Measurements from ENCODE around the gene RPL3. TPM values are rescaled to one million over a fixed set of nuclear protein-coding genes. Genes with fewer than 3 reads are reported as not detected.

RPL3 gene
- total and polyA plus RNA-seq, 3 experiments from 2014 or later: 2,574 to 3,654 (median 2,607) TPM

DNA sequence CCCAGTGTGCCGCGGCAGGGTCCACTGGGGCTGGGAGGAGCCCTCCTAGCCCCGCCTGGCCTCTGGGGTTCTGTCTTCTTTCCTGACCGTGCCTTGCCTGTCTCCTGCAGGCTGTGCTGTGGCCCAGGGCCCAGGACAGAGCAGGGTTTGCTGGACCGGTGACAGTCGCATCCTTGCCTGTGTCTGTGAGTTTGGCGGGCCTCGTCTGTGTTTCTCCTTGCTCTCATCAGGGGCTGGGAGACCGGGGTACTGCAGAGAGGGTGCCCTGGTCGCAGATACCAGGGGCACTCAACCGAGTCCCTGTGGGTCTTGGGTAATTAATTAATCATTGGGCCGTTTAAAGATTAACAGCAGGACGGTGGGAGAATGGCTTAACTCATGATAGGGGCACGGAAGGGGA, 29.9 kb downstream of the RPL3 start:
- Histone ChIP-seq H3K27me3 (ENCODE audit: insufficient read depth, low read length, poor library complexity, severe bottlenecking) (no peaks in the 10 kb centered on the region), H3K36me3 (ENCODE audit: insufficient read depth, low read length) (no peaks in the 10 kb centered on the region), H3K9me3 (ENCODE audit: low read length) (no peaks in the 10 kb centered on the region), H3K4me1 (ENCODE audit: insufficient read depth, low read length) (no peaks in the 10 kb centered on the region), H3K4me3 (ENCODE audit: low read length) (no peak overlapping the region), H3K27ac (ENCODE audit: low read depth, low read length) (no peak overlapping the region)
- ChIA-PET CTCF (interaction anchor here (1.3 kb wide), 1 partner anchor 29 kb away, joined by 3 read pairs; no protein-coding TSS in a partner anchor), POLR2A (no interaction called here)
- Mint-ChIP-seq H3K27me3 (peaks cover 2 to 4% of the 10 kb centered on the region in 2 donors), H3K9me3 (peaks cover 0 to 5% (median 3%) of the 10 kb centered on the region in 5 donors), H3K4me1 (peaks cover 3 to 9% (median 8%) of the 10 kb centered on the region in 3 donors), H3K4me3 (no peak overlapping the region), H3K36me3 (peaks cover 0 to 5% (median 0%) of the 10 kb centered on the region in 3 donors), H3K27ac (no peak overlapping the region)
- no peak for DNase-seq

DNA sequence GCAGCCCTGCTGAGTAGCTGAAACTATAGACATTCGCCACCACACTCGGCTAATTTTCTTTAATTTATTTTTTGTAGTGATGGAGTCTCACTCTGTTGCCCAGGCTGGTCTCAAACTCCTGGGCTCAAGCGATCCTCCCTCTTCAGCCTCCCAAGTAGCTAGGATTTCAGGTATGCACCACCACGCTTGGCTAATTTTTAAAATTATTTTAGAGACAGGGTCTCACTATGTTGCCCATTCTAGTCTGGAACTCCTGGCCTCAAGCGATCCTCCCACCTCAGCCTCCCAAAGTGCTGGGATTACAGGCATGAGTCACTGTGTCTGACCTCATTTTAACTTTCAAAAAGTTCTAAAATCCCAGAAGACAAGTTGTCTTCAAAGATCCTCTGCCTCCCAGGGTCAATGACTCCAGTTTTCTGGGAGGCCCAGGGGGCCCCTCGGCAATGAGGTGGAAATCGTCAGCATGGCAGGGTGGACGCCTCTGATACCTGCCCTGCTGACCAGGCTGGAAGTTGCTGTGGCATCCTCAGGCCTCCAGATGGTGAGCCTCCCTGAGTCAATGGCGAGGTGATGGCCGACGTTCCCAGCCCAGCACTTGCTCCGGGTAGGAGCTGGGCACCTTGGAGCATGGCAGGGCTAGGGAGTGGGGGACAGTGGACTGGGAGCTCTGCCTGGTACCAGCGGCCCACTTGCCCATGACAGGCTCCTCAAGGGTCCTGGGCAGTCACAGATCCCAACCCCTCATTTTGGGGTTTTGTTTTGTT, 31.1 kb downstream of the RPL3 start:
- no peaks in the 10 kb centered on the region for H3K36me3 ChIP-seq (ENCODE audit: insufficient read depth, low read length)
- H3K4me1 ChIP-seq (ENCODE audit: insufficient read depth, low read length): no peaks in the 10 kb centered on the region
- no peak overlapping the region for H3K4me3 Mint-ChIP-seq
- no peak overlapping the region for H3K27ac Mint-ChIP-seq
- H3K4me1 Mint-ChIP-seq: peaks cover 3 to 9% (median 8%) of the 10 kb centered on the region in 3 donors
- no peak for DNase-seq
- H3K27ac ChIP-seq (ENCODE audit: low read depth, low read length): no peak overlapping the region
- H3K27me3 ChIP-seq (ENCODE audit: insufficient read depth, low read length, poor library complexity, severe bottlenecking): no peaks in the 10 kb centered on the region
- peaks cover 0 to 2% of the 10 kb centered on the region in 2 donors for H3K27me3 Mint-ChIP-seq
- H3K36me3 Mint-ChIP-seq: peaks cover 0 to 5% (median 0%) of the 10 kb centered on the region in 3 donors
- no peaks in the 10 kb centered on the region for H3K9me3 ChIP-seq (ENCODE audit: low read length)
- ChIA-PET POLR2A (no interaction called here), CTCF (no interaction called here)
- H3K9me3 Mint-ChIP-seq: peaks cover 0 to 5% (median 3%) of the 10 kb centered on the region in 5 donors
- no peak overlapping the region for H3K4me3 ChIP-seq (ENCODE audit: low read length)

DNA sequence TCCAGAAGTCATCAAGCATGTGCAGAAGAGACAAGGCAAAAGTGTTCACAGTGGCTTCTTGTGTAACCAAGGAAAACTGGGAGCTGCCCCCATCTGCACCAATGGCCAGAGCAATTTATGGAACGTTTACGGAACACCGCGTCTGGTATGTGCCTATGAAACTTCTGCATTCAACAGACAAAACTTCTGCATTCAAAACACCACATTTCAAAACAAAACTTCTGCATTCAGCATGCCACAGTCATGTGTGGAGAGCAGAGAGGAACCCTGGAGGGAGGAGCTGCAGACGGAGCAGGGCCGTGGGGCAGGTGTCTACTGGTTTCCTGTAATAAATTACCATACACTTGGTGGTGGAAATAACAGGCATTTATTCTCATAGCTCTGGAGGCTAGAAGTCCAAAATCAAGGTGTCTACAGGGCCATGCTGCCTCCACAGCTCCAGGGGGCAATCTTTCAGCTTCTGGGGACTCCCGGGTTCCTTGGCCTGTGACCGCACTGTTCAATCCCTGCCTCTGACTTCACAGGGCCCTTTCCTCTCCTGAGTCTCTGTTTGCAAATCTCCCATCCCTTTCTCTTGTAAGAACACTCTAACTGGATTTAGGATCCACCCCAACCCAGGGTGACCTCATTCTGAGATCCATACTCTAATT, 32.2 kb downstream of the RPL3 start:
- Histone ChIP-seq H3K4me1 (ENCODE audit: insufficient read depth, low read length) (no peaks in the 10 kb centered on the region), H3K4me3 (ENCODE audit: low read length) (no peak overlapping the region), H3K9me3 (ENCODE audit: low read length) (no peaks in the 10 kb centered on the region), H3K36me3 (ENCODE audit: insufficient read depth, low read length) (no peaks in the 10 kb centered on the region), H3K27me3 (ENCODE audit: insufficient read depth, low read length, poor library complexity, severe bottlenecking) (no peaks in the 10 kb centered on the region), H3K27ac (ENCODE audit: low read depth, low read length) (peak overlapping the region; percentile 4)
- H3K27ac Mint-ChIP-seq: peak overlapping the region in 1 of 8 donors; percentile 27
- POLR2A ChIA-PET: no interaction called here
- H3K36me3 Mint-ChIP-seq: peaks cover 0 to 5% (median 0%) of the 10 kb centered on the region in 3 donors
- H3K4me3 Mint-ChIP-seq: no peak overlapping the region
- DNase-seq: no peak
- H3K27me3 Mint-ChIP-seq: peaks cover 0 to 2% of the 10 kb centered on the region in 2 donors
- CTCF ChIA-PET: no interaction called here
- H3K4me1 Mint-ChIP-seq: peaks cover 3 to 9% (median 8%) of the 10 kb centered on the region in 3 donors
- H3K9me3 Mint-ChIP-seq: peaks cover 0 to 5% (median 3%) of the 10 kb centered on the region in 5 donors

DNA sequence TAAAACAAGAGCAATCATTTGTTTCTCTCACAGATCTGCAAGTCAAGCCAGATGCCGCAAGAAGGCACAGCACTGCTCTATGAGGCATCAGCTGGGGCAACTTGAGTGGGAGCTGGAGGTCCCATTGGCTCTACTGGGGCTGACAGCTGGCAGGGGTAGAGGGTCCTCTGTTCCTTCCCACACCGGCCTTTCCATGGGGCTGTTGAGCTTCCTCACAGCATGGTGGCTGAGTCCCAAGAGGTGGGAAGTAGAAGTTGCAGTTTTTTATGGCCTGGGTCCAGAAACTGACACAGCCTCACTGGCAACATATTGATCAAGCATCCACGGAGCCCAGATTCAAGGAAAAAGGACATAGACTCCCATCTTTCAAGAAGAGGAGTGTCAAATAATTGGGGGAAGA, 34.4 kb downstream of the RPL3 start:
- ChIA-PET POLR2A (no interaction called here), CTCF (interaction anchor here (2.5 kb wide), 1 partner anchor 114 kb away, joined by 9 read pairs; no protein-coding TSS in a partner anchor)
- Mint-ChIP-seq H3K36me3 (peaks cover 0 to 5% (median 0%) of the 10 kb centered on the region in 3 donors), H3K27ac (no peak overlapping the region), H3K9me3 (peaks cover 0 to 5% (median 3%) of the 10 kb centered on the region in 5 donors), H3K27me3 (no peaks in the 10 kb centered on the region), H3K4me3 (no peak overlapping the region), H3K4me1 (peaks cover 3 to 9% (median 8%) of the 10 kb centered on the region in 3 donors)
- no peak overlapping the region for H3K27ac ChIP-seq (ENCODE audit: low read depth, low read length)
- no peak for DNase-seq
- no peaks in the 10 kb centered on the region for H3K36me3 ChIP-seq (ENCODE audit: insufficient read depth, low read length)
- H3K27me3 ChIP-seq (ENCODE audit: insufficient read depth, low read length, poor library complexity, severe bottlenecking): no peaks in the 10 kb centered on the region
- no peaks in the 10 kb centered on the region for H3K9me3 ChIP-seq (ENCODE audit: low read length)
- no peak overlapping the region for H3K4me3 ChIP-seq (ENCODE audit: low read length)
- H3K4me1 ChIP-seq (ENCODE audit: insufficient read depth, low read length): no peaks in the 10 kb centered on the region

DNA sequence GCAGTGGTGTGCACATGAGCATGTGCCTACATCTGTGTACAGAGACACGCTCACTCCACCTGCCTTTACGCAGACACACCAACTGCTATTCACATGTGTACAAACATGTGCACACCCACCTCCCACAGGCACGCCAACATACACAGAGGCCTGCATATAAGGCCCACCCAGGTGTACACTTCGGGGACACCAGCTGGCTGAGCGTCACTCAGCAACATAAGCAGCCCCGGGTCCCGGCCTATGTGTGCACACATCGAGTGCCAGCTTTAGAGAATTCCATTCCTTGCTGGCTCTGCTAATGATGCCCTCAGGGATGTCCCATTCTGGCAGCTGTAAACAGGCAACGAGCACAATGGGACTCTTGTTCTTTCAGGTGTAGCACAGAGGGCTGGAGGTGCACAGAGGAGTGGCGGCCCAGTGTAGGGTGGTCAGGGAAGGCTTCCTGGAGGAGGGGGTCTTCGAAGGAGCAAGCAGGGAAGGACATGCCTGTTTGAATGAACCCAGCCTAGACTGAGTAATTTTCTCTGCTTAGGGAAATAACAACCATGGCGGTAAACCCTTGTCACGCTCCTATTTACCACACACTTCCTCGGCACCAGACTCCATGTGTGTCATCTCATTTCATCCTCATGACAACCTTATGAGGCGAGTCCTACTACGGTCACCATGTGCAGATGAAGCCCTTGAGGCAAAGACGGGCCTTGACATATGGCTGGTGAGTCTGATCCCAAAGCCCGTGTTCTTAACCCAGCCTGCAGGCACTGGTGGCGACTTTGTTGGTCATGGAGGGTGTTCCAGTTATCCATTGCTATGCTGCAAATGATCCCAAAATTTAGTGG, 35.1 kb downstream of the RPL3 start:
- H3K4me3 ChIP-seq (ENCODE audit: low read length): no peak overlapping the region
- POLR2A ChIA-PET: no interaction called here

DNA sequence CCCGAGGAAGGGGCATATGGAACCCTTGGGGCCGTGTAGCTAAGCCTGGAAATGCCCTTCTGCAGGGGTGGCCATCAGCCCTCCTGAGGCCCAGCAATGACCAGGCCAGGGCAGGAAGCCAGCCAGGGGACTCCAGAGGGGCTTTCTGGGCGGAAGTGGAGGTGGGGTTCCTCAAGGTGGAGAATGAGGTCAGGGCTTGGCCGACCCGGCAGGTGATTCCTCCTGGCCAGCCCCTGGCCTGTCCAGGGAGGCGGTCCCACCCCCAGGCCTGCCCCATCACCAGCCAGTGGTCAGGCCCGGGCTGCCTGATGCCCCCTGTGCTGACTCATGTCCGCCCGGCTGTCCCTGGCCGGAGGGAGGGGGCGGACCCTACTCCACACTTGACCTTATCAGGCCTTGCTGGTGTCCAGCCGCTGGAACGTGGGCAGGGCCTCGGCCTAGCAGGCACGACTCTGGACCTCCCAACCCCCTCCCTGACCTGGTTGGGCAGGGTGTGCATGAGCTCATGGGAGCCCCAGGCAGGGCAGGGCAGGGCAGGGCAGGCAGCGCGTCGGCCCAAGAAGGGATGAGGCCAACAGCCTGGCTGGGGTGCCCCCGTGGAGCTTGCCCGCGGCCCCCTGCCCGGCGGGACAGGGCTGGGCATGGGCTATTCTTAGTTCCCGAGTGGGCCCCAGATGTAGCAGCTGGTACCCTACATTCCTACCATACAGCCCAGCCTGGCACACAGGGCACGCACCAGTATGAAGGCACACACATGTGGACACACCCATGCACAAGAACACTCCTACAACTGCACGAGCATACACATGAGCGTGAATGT, 35.9 kb downstream of the RPL3 start:
- ChIA-PET POLR2A (no interaction called here), CTCF (interaction anchor here (0.8 to 2.5 kb wide), 2 partner anchors 20 to 113 kb away, joined by 3 to 9 read pairs; no protein-coding TSS in a partner anchor)
- Histone ChIP-seq H3K9me3 (ENCODE audit: low read length) (no peaks in the 10 kb centered on the region), H3K36me3 (ENCODE audit: insufficient read depth, low read length) (no peaks in the 10 kb centered on the region), H3K4me3 (ENCODE audit: low read length) (no peak overlapping the region), H3K27ac (ENCODE audit: low read depth, low read length) (peak overlapping the region; percentile 67), H3K4me1 (ENCODE audit: insufficient read depth, low read length) (no peaks in the 10 kb centered on the region), H3K27me3 (ENCODE audit: insufficient read depth, low read length, poor library complexity, severe bottlenecking) (no peaks in the 10 kb centered on the region)
- Mint-ChIP-seq H3K4me3 (no peak overlapping the region), H3K4me1 (peaks cover 3 to 9% (median 8%) of the 10 kb centered on the region in 3 donors), H3K36me3 (peaks cover 0 to 5% (median 0%) of the 10 kb centered on the region in 3 donors), H3K27ac (no peak overlapping the region), H3K27me3 (no peaks in the 10 kb centered on the region), H3K9me3 (peaks cover 0 to 5% (median 3%) of the 10 kb centered on the region in 5 donors)
- DNase-seq: no peak

More for the DNA sequence above, 35.1 kb downstream of the RPL3 start:
- Mint-ChIP-seq H3K4me3 (no peak overlapping the region), H3K4me1 (peaks cover 3 to 9% (median 8%) of the 10 kb centered on the region in 3 donors), H3K36me3 (peaks cover 0 to 5% (median 0%) of the 10 kb centered on the region in 3 donors), H3K27me3 (no peaks in the 10 kb centered on the region), H3K27ac (no peak overlapping the region), H3K9me3 (peaks cover 0 to 5% (median 3%) of the 10 kb centered on the region in 5 donors)
- H3K36me3 ChIP-seq (ENCODE audit: insufficient read depth, low read length): no peaks in the 10 kb centered on the region
- no peaks in the 10 kb centered on the region for H3K9me3 ChIP-seq (ENCODE audit: low read length)
- no peaks in the 10 kb centered on the region for H3K27me3 ChIP-seq (ENCODE audit: insufficient read depth, low read length, poor library complexity, severe bottlenecking)
- no peak for DNase-seq
- CTCF ChIA-PET: interaction anchor here (2.5 kb wide), 1 partner anchor 114 kb away, joined by 9 read pairs; no protein-coding TSS in a partner anchor
- H3K4me1 ChIP-seq (ENCODE audit: insufficient read depth, low read length): no peaks in the 10 kb centered on the region
- H3K27ac ChIP-seq (ENCODE audit: low read depth, low read length): peak overlapping the region; percentile 67

DNA sequence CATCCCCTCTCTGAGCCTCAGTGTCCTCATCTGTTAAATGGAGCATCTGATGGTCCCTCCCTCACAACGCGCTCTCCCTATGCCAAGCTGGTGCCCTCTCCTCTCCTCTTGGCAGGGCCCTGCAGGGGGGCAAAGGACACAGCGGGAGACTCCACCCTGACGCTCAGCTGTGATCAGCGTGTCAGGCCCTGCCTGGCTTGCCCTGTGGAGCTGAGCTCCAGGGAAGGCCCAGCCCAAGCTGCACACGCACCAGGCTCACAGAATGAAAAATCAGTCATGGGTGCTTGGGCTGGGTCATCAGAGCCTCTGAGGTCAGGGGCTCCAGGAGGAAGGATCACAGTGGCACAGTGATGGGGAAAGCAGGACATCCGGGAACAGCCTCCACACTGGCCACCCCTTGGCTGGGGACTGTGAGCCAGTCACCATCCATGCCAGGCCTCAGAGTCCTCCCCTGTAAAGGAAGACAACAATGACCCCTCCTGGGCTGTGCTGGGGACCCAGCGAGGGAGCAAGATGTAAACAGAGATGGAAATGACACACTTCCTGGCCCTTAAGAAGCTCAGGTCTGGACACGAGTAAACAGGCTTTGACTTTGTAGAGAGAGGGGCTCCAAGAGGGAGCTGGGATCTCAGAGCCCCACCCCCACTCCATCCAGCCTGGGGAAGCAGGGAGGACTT, 36.6 kb downstream of the RPL3 start:
- no peak for DNase-seq
- no peak overlapping the region for H3K27ac Mint-ChIP-seq

More for the DNA sequence above, 36.6 kb downstream of the RPL3 start:
- peaks cover 3 to 9% (median 8%) of the 10 kb centered on the region in 3 donors for H3K4me1 Mint-ChIP-seq
- H3K9me3 Mint-ChIP-seq: peaks cover 0 to 5% (median 3%) of the 10 kb centered on the region in 5 donors
- H3K36me3 Mint-ChIP-seq: peaks cover 0 to 5% (median 0%) of the 10 kb centered on the region in 3 donors
- Histone ChIP-seq H3K4me3 (ENCODE audit: low read length) (no peak overlapping the region), H3K27ac (ENCODE audit: low read depth, low read length) (peak overlapping the region; percentile 67), H3K36me3 (ENCODE audit: insufficient read depth, low read length) (no peaks in the 10 kb centered on the region), H3K9me3 (ENCODE audit: low read length) (no peaks in the 10 kb centered on the region), H3K27me3 (ENCODE audit: insufficient read depth, low read length, poor library complexity, severe bottlenecking) (no peaks in the 10 kb centered on the region), H3K4me1 (ENCODE audit: insufficient read depth, low read length) (no peaks in the 10 kb centered on the region)
- POLR2A ChIA-PET: no interaction called here
- no peaks in the 10 kb centered on the region for H3K27me3 Mint-ChIP-seq
- no peak overlapping the region for H3K4me3 Mint-ChIP-seq
- CTCF ChIA-PET: interaction anchor here (0.8 to 2.5 kb wide), 2 partner anchors 21 to 112 kb away, joined by 3 to 9 read pairs; no protein-coding TSS in a partner anchor

Measured in CD8-positive, alpha-beta memory T cell (primary cell).